HepG2 (cell line): ENCODE measurements around the gene KRT76. TPM values are rescaled to one million over a fixed set of nuclear protein-coding genes. Genes with fewer than 3 reads are reported as not detected.

Source experiments
- ATAC-seq: fragments of 200-7000 bp; cut with Tn5 transposase; 3 replicates; pipeline ENCODE4 v1.9.1; 2020; ENCODE audit warnings: mild to moderate bottlenecking, moderate library complexity
- BruUV-seq: library from RNA; stranded (reverse); fragments of 400-500 nt; replicated peaks from 2 replicates; lab custom pipeline; 2021; lab: Mats Ljungman, UMichigan
- CTCF ChIA-PET: fragments of 300-600 bp; formaldehyde crosslinking; extraction: SDS; loops from one replicate; lab custom pipeline; 2021; ENCODE audit warnings: low total read pairs, inconsistent platforms, low intra/inter-chr PET ratio; lab: Yijun Ruan, JAX
- POLR2A ChIA-PET: fragments of 350-600 bp; sonication (Branson Sonifier 250); formaldehyde crosslinking; loops from one replicate; lab custom pipeline; 2020; ENCODE audit warnings: antibody characterized with exemption, inconsistent platforms; lab: Yijun Ruan, JAX
- DNase-seq: peaks from one replicate; pipeline ENCODE4 v3.0.0-alpha.2; 2015; ENCODE audit warnings: low spot score
- FAIRE-seq: peaks from 3 replicates; lab custom pipeline; 2011; peaks lifted over from hg19 to GRCh38; lab: Jason Lieb, UNC
- H2AFZ ChIP-seq: one replicate; pipeline ENCODE4 v1.6.1; 2011; ENCODE audit warnings: low read length, inconsistent platforms
- H3K27ac ChIP-seq: fragments of 300-600 bp; 3 replicates; pipeline ENCODE4 v1.8.0; 2011; ENCODE audit warnings: mixed run types, mild to moderate bottlenecking, mixed read lengths, low read length, inconsistent platforms; ENCODE audit not compliant: insufficient read depth; ENCODE audit errors: extremely low read length
- H3K27me3 ChIP-seq, 2 experiments: fragments of 200-600 bp in 1 of 2; 2 replicates in 1 of 2; 3 replicates in 1 of 2; pipeline versions ENCODE4 v1.6.0 to v1.8.0; 2011; ENCODE audit warnings: low read length in 2 of 2, mild to moderate bottlenecking in 2 of 2, moderate library complexity in 2 of 2, inconsistent platforms in 1 of 2; ENCODE audit not compliant: insufficient read depth in 2 of 2, control insufficient read depth in 1 of 2
- H3K36me3 ChIP-seq, 2 experiments: fragments of 200-600 bp in 1 of 2; replicated peaks in 1 of 2; 2 replicates in 1 of 2; 3 replicates in 1 of 2; pipeline versions ENCODE4 v1.5.1 to v1.8.0; 2011; ENCODE audit warnings: low read length in 2 of 2, inconsistent platforms in 1 of 2; ENCODE audit not compliant: insufficient read depth in 2 of 2, control insufficient read depth in 1 of 2
- H3K4me1 ChIP-seq: 2 replicates; pipeline ENCODE4 v1.5.1; 2012; ENCODE audit warnings: low read length, inconsistent platforms; ENCODE audit not compliant: insufficient read depth
- H3K4me2 ChIP-seq: 2 replicates; pipeline ENCODE4 v1.6.0; 2011; ENCODE audit warnings: low read depth, low read length, inconsistent platforms
- H3K4me3 ChIP-seq, 3 experiments: fragments of 200-600 bp in 1 of 3; sonication (generic), shearing (Covaris generic) in 1 of 3; replicated peaks in 1 of 3; 2 replicates each; pipeline ENCODE4 v1.5.1; 2011 to 2016; ENCODE audit warnings: low read length in 3 of 3, inconsistent platforms in 2 of 3, low read depth in 2 of 3, mild to moderate bottlenecking in 2 of 3, control low read depth in 1 of 3, mixed read lengths in 1 of 3; ENCODE audit not compliant: insufficient read depth in 1 of 3
- H3K79me2 ChIP-seq: one replicate; pipeline ENCODE4 v1.6.1; 2011; ENCODE audit warnings: low read length, inconsistent platforms; ENCODE audit not compliant: insufficient read depth
- H3K9ac ChIP-seq: 2 replicates; pipeline ENCODE4 v1.6.0; 2011; ENCODE audit warnings: mild to moderate bottlenecking, low read depth, low read length, inconsistent platforms; ENCODE audit not compliant: insufficient read depth
- H3K9me3 ChIP-seq: 2 replicates; pipeline ENCODE4 v1.5.1; 2012; ENCODE audit warnings: mild to moderate bottlenecking, low read length
- H4K20me1 ChIP-seq: 2 replicates; pipeline ENCODE4 v1.6.0; 2011; ENCODE audit warnings: inconsistent platforms, mild to moderate bottlenecking, low read length, moderate library complexity; ENCODE audit not compliant: insufficient read depth
- BHLHE40 ChIP-seq: IDR thresholded peaks from 2 replicates; pipeline ENCODE4 v1.6.1; 2011; ENCODE audit warnings: low read length, improper control_type of control experiment
- GTF3A ChIP-seq: sonication (generic); formaldehyde crosslinking; conservative IDR thresholded peaks from 2 replicates; pipeline ENCODE4 v1.4.0; 2020; ENCODE audit warnings: mild to moderate bottlenecking, missing genetic modification reagents
- KAT2B ChIP-seq: fragments of 150-350 bp; IDR thresholded peaks from 2 replicates; pipeline ENCODE4 v1.6.1; 2014; ENCODE audit warnings: low read depth, low read length, borderline replicate concordance
- PITX1 ChIP-seq: sonication (generic); formaldehyde crosslinking; IDR thresholded peaks from 2 replicates; pipeline ENCODE4 v1.5.1; 2020; ENCODE audit warnings: mild to moderate bottlenecking, missing genetic modification reagents
- RBFOX2 ChIP-seq: fragments of 200-400 bp; formaldehyde crosslinking; IDR thresholded peaks from 2 replicates; pipeline ENCODE4 v1.6.1; 2017; ENCODE audit warnings: low read depth, mild to moderate bottlenecking, low read length
- ZBTB8A ChIP-seq: sonication (generic); formaldehyde crosslinking; IDR thresholded peaks from 2 replicates; pipeline ENCODE4 v1.4.0; 2020; ENCODE audit warnings: mild to moderate bottlenecking, low read depth, missing genetic modification reagents, borderline replicate concordance
- ZC3H4 ChIP-seq: sonication (generic); formaldehyde crosslinking; IDR thresholded peaks from 2 replicates; pipeline ENCODE4 v1.4.0; 2020; ENCODE audit warnings: missing genetic modification reagents, borderline replicate concordance
- ZNF263 ChIP-seq: sonication (generic); formaldehyde crosslinking; IDR thresholded peaks from 2 replicates; pipeline ENCODE4 v1.4.0; 2020; ENCODE audit warnings: missing genetic modification reagents
- ZNF549 ChIP-seq: sonication (generic); formaldehyde crosslinking; IDR thresholded peaks from 2 replicates; pipeline ENCODE4 v1.5.0; 2020; ENCODE audit warnings: missing genetic modification reagents
- WGBS: methylation state at CpG from one replicate; pipeline ENCODE4 v1.1.6; 2017; ENCODE audit warnings: low lambda C conversion rate; 5-methylcytosine and 5-hydroxymethylcytosine counted together
- in situ Hi-C: cut with HindIII; loops from 2 replicates; pipeline ENCODE4 v1.10.0; 2017; ENCODE audit warnings: low pct_unique_long_range_greater_than_20kb; ENCODE audit not compliant: extremely low pct_ligation_motif_present
- intact Hi-C: fragments of 100-400 bp; cut with micrococcal nuclease; formaldehyde crosslinking; loops from one replicate; pipeline ENCODE4 v1.10.0; 2022; ENCODE audit not compliant: unreplicated experiment
- polyA plus RNA-seq, 8 experiments: library from polyadenylated mRNA; depleted of rRNA in 3 of 8; stranded (reverse) in 7 of 8; unstranded in 1 of 8; fragments of >200 nt; fragmentation: Illumina TruSeq in 4 of 8; extraction: Trizol in 4 of 8; gene quantifications; 2 replicates each; pipeline versions ENCODE4 v1.2.1 to v1.2.3, GENCODE V29; 2011 to 2016; ENCODE audit warnings: low read depth in 4 of 8, missing spikeins in 1 of 8, mixed read lengths in 1 of 8; ENCODE audit not compliant: insufficient read depth in 1 of 8
- total RNA-seq, 5 experiments: library from RNA; depleted of rRNA; stranded (reverse); fragments of >200 nt; fragmentation: Illumina TruSeq; extraction: Trizol; gene quantifications; 2 replicates each; pipeline ENCODE4 v1.2.3, GENCODE V29; 2016; ENCODE audit warnings: low read depth in 1 of 5

The KRT76 gene
- total and polyA plus RNA-seq, 2 of the 13 experiments (the other 11 are each of a cell fraction or from before 2014, with no cell fraction given): not detected

DNA sequence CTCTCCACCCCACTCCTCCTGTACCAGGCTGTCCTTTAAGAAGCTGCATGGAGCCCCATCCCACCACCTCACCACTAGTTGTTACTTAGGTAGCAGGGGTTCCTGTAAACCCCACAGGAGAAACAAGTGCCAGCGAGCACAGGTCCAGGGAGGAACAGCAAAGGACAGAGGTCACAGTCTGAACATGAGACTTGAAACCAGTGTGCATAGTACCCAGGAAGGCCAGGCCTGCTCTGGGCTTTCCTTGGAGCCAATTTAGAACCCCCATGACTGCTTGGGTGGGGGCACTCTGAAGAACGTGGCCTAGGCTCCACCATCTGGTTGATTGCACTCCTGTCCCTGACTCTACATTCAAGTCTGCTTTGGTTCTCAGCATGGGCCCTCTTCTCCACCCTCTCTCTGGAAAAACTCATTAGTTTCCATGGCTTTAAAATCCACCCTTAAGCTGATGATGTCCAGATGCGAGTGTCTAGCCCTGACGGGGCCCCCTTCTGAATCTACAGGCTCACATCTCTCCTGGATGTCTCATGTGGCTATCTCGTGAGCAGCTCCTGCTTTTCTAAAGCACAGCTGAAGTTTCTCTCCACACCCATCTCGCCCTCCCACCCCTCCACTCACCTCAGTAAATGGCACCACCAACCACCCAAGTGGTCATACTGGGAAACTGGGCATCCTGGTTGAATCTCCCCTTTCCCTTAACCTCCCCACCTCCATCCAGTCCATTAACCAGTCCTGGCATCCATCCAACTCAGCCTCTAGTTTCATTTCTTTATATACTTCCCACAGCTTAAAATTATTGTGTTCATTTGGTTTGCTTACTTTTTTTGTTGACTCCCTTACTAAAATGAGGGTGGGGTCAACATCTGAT is 10.4 kb upstream of the KRT76 start:
- Histone ChIP-seq H3K4me3 (no peak overlapping the region), H3K27ac (no peak overlapping the region), H3K4me1 (no peaks in the 10 kb centered on the region), H2AFZ (no peak overlapping the region), H3K79me2 (no peaks in the 10 kb centered on the region), H3K27me3 (peaks cover 4 to 49% of the 10 kb centered on the region in 2 experiments; a peak in 3 of 5 replicates), H3K4me2 (no peak overlapping the region), H4K20me1 (no peaks in the 10 kb centered on the region), H3K9ac (no peak overlapping the region), H3K9me3 (no peaks in the 10 kb centered on the region), H3K36me3 (no peaks in the 10 kb centered on the region)
- no peak for ATAC-seq
- in situ Hi-C loops (no loop called here), intact Hi-C loops (no loop called here)
- FAIRE-seq: no peak
- DNase-seq: no peak
- BruUV-seq: no TSS peak
- CTCF ChIA-PET: no interaction called here
- POLR2A ChIA-PET: no interaction called here
- no peak for TF ChIP-seq KAT2B
- no peak for TF ChIP-seq BHLHE40
- no peak for TF ChIP-seq ZBTB8A
- no peak for TF ChIP-seq PITX1 (CRISPR knock-in tag)
- no peak for TF ChIP-seq ZNF263 (CRISPR knock-in tag)
- no peak for TF ChIP-seq GTF3A (CRISPR knock-in tag)
- no peak for TF ChIP-seq RBFOX2
- 1% methylated on average over 6 of the region's 6 CpGs for WGBS

DNA sequence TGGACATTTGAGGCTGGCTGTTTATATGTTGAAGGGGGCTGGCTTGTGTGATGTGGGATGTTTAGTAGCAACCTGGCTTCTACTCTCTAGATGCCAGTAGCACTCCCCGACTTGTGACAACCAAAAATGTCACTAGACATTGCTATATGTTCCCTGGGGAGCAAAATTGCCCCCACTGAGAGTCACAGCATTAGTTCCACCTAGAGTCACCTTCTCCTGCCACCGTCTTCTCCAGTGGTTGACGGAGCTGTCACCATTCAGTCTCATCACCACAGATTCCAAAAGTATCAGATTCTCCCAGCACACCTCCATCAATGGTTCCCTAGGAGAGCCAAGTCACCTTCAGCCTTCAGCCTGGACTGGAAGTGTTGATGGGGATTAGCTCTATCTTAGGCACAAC is 7.8 kb upstream of the KRT76 start:
- DNase-seq: no peak
- Histone ChIP-seq H3K9ac (no peak overlapping the region), H3K27me3 (peaks cover 0 to 24% of the 10 kb centered on the region in 2 experiments; a peak in 3 of 5 replicates), H3K36me3 (no peaks in the 10 kb centered on the region), H3K4me3 (no peak overlapping the region), H3K4me2 (no peak overlapping the region), H4K20me1 (no peaks in the 10 kb centered on the region), H2AFZ (no peak overlapping the region), H3K79me2 (no peaks in the 10 kb centered on the region), H3K27ac (no peak overlapping the region), H3K4me1 (no peaks in the 10 kb centered on the region), H3K9me3 (no peaks in the 10 kb centered on the region)
- in situ Hi-C loops (no loop called here), intact Hi-C loops (no loop called here)
- WGBS: 0% methylated on average over 2 of the region's 3 CpGs
- ATAC-seq: no peak
- TF ChIP-seq ZC3H4 (CRISPR knock-in tag) (no peak), ZNF549 (no peak)
- POLR2A ChIA-PET: no interaction called here
- CTCF ChIA-PET: no interaction called here
- BruUV-seq: no TSS peak
- no peak for FAIRE-seq
